ENCODE measurements around the gene RIN1. TPM values are rescaled to one million over a fixed set of nuclear protein-coding genes. Genes with fewer than 3 reads are reported as not detected.

Gene RIN1
- total RNA-seq, 2 donors from 2014 or later, result 1.9 to 3.4 TPM

Other genes starting within 250 kb of the RIN1 start
- gene KLC2, start 78.7 kb downstream of the RIN1 start, total RNA-seq, result 10 to 100 TPM; 55.1 to 58.3 TPM
- gene RAB1B, start 67.8 kb downstream of the RIN1 start, total RNA-seq, result 10 to 100 TPM; 72.8 to 89.1 TPM
- 10 to 100 TPM in 1 of 2 donors, 1 to 10 TPM in 1; 9.0 to 14.4 TPM for gene CNIH2, start 58.3 kb downstream of the RIN1 start, total RNA-seq
- 10 to 100 TPM; 32.6 to 35.1 TPM for gene YIF1A, start 47.3 kb downstream of the RIN1 start, total RNA-seq
- gene TMEM151A, start 44.5 kb downstream of the RIN1 start, total RNA-seq, result under 1 TPM; 0.16 to 0.32 TPM
- gene CD248, start 19.4 kb downstream of the RIN1 start, total RNA-seq, result not detected
- 10 to 100 TPM; 44.3 to 53.9 TPM for gene BRMS1, start 8.7 kb upstream of the RIN1 start, total RNA-seq
- gene B4GAT1, start 11.2 kb upstream of the RIN1 start, total RNA-seq, result 1 to 10 TPM; 2.4 to 2.8 TPM
- 1 to 10 TPM; 5.4 TPM for gene SLC29A2, start 35.3 kb upstream of the RIN1 start, total RNA-seq
- gene NPAS4, start 84.6 kb upstream of the RIN1 start, total RNA-seq, result not detected
- 10 to 100 TPM; 30.1 to 31.1 TPM for gene MRPL11, start 102.4 kb upstream of the RIN1 start, total RNA-seq
- gene PELI3, start 130.5 kb upstream of the RIN1 start, total RNA-seq, result 10 to 100 TPM; 11.3 to 13.3 TPM
- gene DPP3, start 144.0 kb upstream of the RIN1 start, total RNA-seq, result 10 to 100 TPM; 23.9 to 34.0 TPM
- 10 to 100 TPM; 15.2 to 16.4 TPM for gene BBS1, start 174.2 kb upstream of the RIN1 start, total RNA-seq
- 10 to 100 TPM; 15.2 to 18.1 TPM for gene ZDHHC24, start 209.6 kb upstream of the RIN1 start, total RNA-seq
- under 1 TPM in 1 of 2 donors, not detected in 1; 0.30 TPM for gene ACTN3, start 210.5 kb upstream of the RIN1 start, total RNA-seq
- gene CTSF, start 232.2 kb upstream of the RIN1 start, total RNA-seq, result 10 to 100 TPM; 10.5 to 13.4 TPM

All from T-helper 17 cell (primary cell).